IPS DF 4.7 (cell line): Measurements from ENCODE around the gene FAF1.
"Not testable (repeated sequence)": the region's sequence is repeated elsewhere in the genome, so short reads cannot be mapped to it uniquely, and the experiment has no call there.

Source experiments
- DNase-seq: peaks from one replicate; pipeline ENCODE4 v3.0.0-alpha.2; 2013; ENCODE audit warnings: low spot score; ENCODE audit errors: extremely low read depth

Gene FAF1

DNA sequence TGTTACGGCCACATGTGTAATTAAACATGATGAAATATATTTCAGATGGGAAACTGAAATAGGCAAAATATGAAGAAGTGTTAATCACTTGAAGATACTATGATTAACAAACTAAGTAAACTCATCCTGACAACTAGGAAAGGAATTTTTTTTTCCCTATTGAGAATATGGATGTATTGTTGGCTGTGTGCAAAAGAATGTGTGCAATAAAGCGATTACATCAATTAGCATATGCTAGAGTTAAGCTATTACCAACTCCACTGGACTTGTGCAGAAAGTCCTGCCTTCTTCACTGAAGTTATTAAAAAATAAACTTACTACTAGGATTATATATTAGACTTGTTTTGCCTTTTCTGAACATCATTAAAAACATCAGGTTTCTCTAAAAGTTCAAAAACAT lies 393.7 kb downstream of the FAF1 start:
- DNase-seq = no peak

DNA sequence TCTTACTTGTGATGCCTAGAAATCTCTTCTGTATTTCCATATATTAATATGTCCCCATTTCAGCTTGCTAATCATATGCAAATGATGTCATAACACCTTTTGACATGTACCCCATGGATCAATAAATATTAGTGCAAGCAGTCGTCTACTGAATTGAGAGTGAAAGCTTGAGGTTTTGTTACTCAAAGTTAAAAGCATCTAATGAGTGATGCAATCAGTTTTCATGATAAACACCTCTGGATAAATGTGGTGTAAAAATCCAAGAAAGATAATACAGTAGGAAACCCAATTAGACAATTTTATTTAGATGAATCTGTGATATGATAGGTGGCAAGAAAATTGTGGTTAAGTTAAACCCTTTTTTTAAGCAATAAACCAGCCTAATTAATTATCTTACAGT lies 395.6 kb downstream of the FAF1 start:
- DNase-seq = no peak

DNA sequence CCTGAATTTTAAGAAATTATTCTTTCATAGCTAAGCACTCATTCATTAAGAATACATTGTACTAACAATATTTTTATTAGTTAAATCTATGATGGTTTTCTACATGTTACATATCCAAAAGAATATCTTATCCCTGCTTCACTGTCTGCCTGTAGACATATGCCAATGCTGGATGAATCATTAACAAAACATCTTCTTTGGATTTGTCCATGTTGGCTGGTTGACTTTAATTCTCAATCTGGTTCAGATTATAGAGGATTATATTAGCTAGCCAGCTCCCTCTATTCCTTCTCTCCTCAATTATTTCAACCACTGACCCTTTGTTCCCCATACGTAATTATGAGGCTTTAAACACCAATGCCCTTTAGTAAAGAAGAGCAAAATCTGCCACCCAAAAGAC lies 398.0 kb downstream of the FAF1 start:
- DNase-seq = no peak

DNA sequence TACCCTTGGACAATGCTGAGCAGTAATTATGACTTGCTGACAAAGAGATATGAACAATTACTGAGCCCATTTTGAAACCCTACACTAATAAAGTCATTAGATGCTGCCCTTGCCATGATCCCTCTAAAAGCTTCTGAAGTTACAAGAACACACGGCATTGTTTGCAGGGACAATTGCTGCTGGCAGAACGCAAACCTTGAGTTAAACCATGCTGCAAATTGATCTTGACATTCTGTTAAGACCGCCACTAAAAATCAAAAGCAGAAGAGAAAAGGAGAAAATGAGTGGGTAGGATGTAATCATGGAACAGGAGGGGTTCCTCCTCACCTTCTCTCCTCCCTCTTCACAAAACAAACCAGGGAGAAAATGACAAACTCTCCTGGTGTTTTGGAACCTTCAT lies 400.6 kb downstream of the FAF1 start:
- no peak for DNase-seq

DNA sequence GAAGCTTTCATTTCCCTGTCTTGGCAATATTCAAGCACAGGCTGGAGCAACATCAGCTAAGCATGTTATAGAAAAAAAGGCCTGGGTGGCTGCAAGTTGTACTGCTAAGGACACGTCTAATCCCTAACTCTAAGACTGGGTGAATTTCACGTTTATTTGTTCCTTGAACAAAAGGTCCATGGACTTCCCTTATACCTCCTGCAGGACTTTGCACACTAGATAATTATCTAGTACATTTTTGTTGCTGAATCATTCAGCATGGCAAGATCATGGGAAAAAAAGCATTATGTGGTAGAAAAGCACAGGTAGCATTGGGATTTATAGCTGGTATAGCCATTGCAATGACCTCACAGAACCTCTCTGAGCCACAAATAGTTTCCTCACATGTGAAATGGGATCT lies 406.1 kb downstream of the FAF1 start:
- DNase-seq = no peak

DNA sequence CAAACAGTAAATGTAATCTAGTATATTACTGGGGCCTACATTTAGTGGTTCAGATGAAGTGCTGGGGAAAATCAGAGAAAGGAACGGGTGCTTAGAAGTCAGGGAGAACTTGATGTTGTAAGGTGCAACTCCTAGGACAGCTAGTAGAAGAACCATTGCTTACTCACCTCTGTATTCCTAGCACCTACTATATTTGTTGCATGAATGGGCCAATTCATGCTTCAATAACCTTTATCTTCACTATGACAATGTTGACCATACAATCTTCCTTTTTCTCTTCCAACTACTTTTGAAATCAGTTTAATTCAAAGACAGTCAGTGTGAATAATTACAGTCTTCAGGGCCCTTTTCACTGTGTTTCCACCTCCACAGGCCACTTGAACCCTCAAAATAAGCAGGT lies 411.8 kb downstream of the FAF1 start:
- DNase-seq = no peak

DNA sequence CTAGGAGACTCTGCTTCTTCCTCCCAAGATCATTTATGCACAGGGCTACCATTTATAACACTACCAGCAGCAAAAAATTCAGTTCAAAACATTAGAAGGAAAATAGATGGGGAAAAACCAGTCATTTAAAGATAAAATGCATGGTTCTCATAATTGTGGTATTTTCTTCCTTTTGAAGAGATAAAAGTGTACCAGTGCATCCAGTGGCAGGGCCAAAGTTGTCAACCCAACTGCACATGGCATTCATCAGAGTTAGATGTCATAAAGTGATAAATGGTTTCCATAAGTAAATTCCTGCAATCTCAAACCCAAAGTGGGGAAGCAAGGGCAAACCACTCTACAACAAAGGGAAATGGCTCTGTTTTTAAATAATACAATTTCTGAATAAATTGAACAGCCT lies 417.7 kb downstream of the FAF1 start:
- no peak for DNase-seq

DNA sequence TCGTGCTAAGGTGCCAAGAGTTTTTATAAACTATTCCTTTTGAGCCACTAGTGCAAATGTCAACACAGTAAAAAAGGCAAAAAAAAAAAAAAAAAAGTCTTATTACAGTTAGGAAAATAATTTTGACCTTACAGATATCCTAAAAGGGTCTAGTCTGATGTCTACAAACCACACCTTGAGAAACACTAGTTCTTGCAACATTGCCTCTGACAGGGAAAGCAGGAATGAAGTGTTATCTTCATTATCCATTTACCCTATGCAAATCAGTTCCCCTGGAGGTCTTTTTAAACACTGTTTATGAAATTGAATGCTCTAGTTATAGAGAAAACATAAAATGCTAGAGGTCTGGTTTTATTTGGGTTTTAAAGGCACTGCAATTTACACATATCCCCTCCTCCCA lies 421.6 kb downstream of the FAF1 start:
- no peak for DNase-seq

DNA sequence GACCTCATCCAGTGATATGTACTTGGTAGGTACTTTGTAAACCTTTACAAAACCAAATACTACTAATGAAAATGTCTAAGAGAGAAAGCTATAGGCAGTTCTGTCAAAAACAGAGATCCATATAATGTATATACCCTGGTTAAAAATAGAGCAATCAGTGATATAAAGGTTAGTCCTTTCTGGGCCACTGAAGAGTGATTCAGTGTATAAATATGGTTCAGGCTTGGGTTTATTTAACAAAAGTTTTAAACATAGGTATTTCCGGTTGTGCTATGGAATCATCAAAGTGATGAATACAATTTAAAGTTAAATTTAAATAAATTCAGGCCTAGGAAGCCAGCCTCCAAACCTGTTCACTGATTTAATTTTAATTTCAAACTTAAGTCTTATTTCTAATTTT lies 428.5 kb downstream of the FAF1 start:
- DNase-seq = no peak

DNA sequence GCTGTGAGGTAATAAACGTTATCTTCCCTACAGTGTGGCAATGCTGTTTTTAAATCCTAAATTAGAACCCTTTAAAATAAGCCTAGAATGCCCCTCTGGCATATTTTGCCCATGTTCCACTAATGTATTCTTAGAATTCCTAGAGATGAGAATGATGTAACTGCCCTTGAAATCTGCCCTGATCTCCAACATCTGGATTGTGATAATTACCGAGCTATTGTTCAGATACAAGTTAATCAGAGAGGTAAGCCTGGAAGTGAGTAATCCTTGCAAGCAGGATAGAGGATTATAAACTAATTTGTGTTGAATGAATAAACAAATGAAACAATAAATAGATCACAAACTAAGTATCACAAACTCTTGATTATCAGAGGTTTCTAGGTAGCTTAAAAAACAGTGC lies 429.0 kb downstream of the FAF1 start:
- DNase-seq = no peak

DNA sequence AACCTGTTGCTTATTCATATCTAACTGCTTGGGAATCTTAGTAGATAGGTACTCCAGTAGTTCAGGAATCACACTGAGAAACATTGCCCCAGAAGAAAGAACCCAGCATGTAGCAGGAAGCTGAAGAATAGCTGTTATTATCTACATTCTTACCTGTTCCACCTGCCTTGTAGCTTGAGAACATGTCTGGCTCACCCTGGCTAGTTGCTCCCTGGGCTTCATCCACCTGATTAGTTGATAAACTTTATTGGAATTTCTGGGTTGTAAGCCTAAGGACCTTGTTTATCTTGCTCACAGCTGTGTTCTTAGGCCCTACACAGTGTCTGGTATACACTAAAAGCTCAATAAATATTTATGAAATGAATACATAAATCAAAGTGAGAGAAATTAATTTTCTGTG lies 430.6 kb downstream of the FAF1 start:
- DNase-seq = no peak

DNA sequence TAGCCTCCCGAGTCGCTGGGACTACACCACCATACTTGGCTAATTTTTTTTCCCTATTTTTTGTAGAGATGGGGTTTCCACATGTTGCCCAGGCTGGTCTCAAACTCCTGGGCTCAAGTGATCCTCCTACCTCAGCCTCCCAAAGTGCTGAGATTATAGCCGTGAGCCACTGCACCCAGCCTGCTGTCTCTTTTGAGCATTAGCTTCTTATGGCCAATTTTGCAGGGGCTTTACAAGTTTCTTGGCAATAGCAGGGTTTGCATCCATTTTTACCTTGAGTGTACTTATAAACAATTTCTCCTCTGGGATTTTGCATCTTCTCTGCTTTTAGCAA lies 432.1 kb downstream of the FAF1 start:
- not testable (repeated sequence) for DNase-seq

DNA sequence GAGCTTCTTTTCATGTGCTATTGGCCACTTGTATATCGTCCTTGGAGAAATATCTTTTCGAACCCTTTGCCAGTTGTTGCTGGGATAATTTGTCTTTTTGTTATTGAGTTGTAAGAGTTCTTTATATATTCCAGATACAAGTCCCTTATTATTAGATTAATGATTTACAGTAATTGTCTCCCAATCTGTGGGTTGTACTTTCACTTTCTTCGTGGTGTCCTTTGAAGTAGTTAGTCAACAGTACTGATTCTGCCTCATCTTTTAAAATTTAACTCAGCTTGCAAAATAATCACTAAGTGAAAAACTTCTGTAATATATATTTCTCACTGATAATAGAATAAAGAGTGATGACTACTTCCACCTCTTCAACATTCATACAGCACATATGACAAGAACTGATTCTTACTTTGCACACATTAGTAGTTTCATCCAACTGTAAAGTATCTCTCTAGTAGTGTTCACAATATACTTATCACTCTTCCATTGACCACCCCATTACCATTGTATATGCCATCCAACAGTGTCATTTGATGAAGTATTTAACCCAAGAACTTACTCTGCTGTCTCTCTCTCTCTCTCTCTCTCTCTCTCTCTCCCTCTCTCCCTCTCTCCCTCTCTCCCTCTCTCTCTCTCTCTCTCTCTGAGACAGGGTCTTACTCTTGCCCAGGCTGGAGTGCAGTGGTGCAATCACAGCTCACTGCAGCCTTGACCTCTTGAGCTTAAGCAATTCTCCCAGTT lies 432.6 kb downstream of the FAF1 start:
- no peak for DNase-seq

DNA sequence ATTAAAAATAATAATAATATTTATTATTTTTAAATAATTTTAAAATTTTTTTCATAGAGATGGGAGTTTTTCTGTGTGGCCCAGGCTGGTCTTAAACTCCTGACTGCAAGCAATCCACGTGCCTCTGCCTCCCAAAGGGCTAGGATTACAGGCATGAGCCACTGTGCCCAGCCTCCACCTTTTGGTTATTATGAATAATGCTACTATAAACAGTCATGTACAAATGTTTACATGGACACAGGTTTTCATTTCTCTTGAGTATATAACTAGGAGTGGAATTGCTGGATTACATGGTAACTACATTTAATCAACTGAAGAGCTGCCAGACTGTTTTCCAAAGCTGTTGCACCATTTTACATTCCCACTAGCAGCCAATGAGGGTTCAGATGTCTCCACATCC lies 433.6 kb downstream of the FAF1 start:
- no peak for DNase-seq

DNA sequence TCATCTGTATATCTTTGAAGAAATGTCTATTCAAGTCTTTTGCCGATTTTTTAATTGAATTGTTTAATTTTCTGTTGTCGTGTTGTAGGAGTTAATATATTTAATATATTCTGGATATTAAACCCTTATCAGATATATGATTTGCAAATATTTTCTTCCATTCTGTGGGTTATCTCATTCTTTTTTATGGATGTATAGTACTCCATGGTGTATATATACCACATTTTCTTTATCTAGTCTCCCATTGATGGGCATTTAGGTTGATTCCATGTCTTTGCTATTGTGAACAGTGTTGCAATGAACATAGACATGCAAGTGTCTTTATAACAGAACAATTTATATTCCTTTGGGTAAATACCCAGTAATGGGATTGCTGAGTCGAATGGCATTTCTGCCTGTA lies 436.5 kb downstream of the FAF1 start:
- DNase-seq = no peak

DNA sequence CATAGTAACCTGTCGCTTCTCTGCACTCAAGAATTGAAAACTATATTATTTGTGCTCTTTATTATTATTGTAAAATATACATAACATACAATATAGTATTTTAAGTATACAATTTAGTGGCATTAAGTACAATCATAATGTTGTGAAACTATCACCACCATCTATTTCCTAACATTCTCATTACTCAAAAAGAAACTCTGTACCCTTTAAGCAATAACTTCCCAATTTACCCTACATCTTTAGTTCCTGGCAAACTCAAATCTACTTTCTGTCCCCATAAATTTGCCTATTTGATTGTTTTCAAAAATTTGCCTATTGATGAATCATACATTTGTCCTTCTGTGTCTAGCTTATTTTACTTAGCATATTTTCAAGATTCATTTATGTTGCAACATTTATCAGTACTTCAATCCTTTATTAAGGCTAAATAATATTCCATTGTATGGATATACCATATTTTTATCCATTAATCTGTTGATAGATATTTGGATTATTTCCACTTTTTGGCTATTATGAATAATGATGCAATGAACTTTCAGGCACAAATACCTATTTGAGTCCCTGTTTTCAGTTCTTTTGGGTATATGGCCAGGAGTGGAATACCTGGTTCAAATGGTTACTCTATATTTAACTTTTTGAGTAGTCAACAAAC lies 437.2 kb downstream of the FAF1 start:
- no peak for DNase-seq

DNA sequence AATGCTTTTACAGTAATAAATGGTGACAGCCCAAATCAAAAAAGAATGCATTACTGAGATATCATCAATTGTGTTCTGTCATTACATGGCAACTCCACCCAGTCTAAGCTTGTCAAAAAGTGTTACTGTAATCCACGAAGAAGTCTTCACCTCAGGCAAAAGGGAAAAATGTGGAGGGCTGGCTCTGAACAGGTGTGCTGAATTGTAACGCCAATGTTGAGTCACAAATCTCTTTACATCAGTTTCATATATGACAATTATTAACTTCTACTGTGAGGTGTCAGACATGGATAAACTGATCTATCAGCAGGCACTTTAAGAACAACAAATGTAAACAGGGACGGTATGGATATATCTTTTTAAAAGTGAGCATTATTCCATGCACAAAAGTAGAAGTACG lies 438.4 kb downstream of the FAF1 start:
- no peak for DNase-seq

DNA sequence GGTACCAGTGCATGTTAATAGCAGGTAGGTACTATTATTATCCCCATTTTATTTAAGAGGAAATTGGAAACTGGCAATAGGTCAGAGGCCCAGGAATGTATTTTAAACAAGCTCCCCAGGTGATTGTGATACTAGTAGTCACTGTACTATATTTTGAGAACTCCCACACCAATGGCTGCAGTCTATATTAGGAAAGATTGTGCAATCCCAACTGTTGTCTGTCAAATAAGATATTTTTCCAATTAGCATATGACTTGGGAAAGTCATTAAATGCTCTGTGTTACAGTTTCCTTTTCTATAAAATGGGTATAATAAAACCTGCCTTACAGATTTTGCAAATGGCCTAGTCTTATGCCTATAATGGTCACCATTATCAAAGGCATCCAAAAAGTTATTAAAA lies 442.6 kb downstream of the FAF1 start:
- no peak for DNase-seq

DNA sequence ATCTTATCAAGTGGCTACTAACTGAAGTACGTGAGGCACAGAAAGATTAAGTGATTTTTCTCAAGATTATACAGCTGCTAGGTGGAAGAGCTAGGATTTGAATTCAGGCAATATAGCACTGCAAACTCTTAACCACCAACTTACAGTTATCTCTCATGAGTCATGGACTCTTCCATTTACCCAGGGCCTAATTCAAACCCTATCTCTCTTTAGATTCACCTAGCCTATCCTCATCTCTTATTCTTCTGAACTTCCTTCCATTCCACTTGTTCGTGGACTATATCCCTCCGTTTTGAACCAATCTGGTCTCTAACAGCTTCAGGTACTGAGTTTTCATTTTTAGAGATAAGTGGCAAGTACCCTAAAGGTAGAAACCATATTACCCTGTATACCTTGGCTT lies 444.0 kb downstream of the FAF1 start:
- DNase-seq = no peak

DNA sequence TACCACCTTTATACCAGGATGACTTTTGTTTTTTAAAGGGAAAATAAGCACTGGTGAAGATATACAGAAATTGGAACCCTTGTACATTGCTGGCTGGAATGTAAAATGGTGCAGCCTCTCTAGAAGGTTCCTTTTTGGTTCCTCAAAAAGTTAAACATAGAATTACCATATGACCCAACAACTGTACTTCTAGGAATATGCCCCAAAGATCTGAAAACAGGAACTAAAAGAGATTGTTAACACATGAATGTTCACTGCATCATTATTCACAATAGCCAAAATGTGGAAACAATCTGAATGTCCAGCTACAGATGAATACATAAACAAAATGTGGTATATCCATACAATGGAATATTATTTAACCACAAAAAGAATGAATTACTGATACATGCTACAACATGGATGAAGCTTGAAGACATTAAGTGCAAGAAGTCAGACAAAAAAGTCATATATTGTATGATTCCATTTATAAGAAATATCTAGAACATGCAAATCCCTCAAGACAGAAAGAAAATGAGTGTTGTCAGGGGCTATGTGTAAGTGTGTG lies 452.0 kb downstream of the FAF1 start:
- no peak for DNase-seq

DNA sequence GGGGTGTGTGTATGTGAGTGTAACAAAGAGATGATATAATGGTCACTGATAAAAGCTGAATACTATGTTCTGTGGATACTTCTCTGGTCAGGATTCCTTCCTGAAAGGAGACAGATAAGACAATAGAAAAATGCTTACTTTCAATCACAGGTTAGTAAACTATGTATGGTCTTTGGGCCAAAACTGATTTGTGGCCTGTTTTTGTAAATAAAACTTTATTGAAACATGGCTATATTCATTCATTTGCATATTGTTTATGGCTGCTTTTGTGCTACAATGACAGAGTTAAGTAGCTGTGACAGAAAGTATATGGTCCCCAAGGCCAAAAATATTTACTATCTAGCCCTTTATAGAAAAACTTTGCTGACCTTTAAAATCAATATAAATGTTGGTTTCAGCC lies 454.6 kb downstream of the FAF1 start:
- DNase-seq = no peak

DNA sequence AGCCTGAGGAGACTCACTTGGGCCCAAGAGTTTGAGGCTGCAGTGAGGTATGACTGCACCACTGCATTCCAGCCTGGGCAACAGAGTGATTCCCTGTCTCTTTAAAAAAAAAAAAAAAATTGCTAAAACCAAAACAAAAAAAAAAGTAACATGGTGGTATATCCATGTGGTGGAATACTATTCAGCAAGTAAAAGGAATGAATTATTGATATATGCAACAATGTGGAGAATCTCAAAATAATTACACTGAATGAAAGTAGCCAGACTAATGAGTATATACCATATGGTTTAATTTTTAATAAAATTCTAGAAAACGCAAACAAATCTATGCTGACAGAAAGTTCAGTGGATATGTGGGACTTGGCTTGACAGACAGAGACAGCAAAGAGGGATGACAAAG lies 456.6 kb downstream of the FAF1 start:
- no peak for DNase-seq

DNA sequence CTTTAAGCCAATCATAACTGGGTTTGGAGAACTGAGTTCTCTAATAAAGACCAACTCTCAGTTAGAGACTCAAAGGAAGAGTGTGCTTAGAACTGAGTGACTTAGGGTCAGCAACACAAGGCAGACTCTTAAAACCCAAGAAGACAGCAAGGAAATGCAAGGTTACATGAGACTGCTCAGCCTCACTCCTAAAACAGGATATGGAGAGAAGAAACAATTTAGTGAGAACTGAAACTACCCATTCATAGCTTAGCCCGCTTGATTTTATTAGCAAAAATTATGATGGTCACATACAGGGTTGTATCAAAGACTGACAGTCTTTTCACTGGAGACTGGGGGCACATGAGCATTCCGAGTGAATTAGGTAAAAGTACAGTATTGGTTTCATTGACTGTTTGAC lies 457.9 kb downstream of the FAF1 start:
- DNase-seq = no peak
